Endothelial cell of umbilical vein (primary cell): ENCODE data around the gene SPCS3. TPM values are rescaled to one million over a fixed set of nuclear protein-coding genes. Genes with fewer than 3 reads are reported as not detected.

Source experiments
- BruUV-seq: library from RNA; stranded (reverse); fragments of 400-500 nt; replicated peaks from 2 replicates; lab custom pipeline; 2021; lab: Mats Ljungman, UMichigan
- CTCF ChIA-PET: fragments of 300-600, 350-600 bp; sonication (Branson Sonifier 250); formaldehyde crosslinking; loops from one replicate; lab custom pipeline; 2021; ENCODE audit warnings: antibody characterized with exemption, inconsistent platforms; lab: Charles Lee
- POLR2A ChIA-PET: fragments of 300-600, 350-600 bp; sonication (Branson Sonifier 250); formaldehyde crosslinking; loops from one replicate; lab custom pipeline; 2021; ENCODE audit warnings: antibody characterized with exemption, inconsistent platforms; lab: Charles Lee
- DNase-seq: peaks from one replicate; pipeline ENCODE4 v3.0.0-alpha.2; 2011; ENCODE audit warnings: low read depth, low spot score
- FAIRE-seq: peaks from 2 replicates; lab custom pipeline; 2011; peaks lifted over from hg19 to GRCh38; lab: Jason Lieb, UNC
- H2AFZ ChIP-seq: 2 replicates; pipeline ENCODE4 v1.6.0; 2012; ENCODE audit warnings: low read depth, low read length, control low read depth, inconsistent platforms
- H3K27ac ChIP-seq: 2 replicates; pipeline ENCODE4 v1.5.1; 2011; ENCODE audit warnings: low read depth, mild to moderate bottlenecking, control low read depth, low read length, moderate library complexity; ENCODE audit not compliant: insufficient read depth
- H3K27me3 ChIP-seq, 2 experiments: 2 replicates each; pipeline versions ENCODE4 v1.6.0 to v1.6.1; 2011; ENCODE audit warnings: low read length in 2 of 2, mixed read lengths in 1 of 2; ENCODE audit not compliant: control insufficient read depth in 2 of 2, insufficient read depth in 2 of 2
- H3K36me3 ChIP-seq, 2 experiments: 2 replicates in 1 of 2; 3 replicates in 1 of 2; pipeline ENCODE4 v1.5.1; 2011; ENCODE audit warnings: low read length in 2 of 2, mild to moderate bottlenecking in 1 of 2, moderate library complexity in 1 of 2; ENCODE audit not compliant: control insufficient read depth in 2 of 2, insufficient read depth in 2 of 2; ENCODE audit errors: extremely low read depth in 1 of 2
- H3K4me1 ChIP-seq: 3 replicates; pipeline ENCODE4 v1.5.1; 2011; ENCODE audit warnings: mild to moderate bottlenecking, low read length; ENCODE audit not compliant: control insufficient read depth, insufficient read depth; ENCODE audit errors: extremely low read depth
- H3K4me2 ChIP-seq: 2 replicates; pipeline ENCODE4 v1.6.1; 2011; ENCODE audit warnings: low read length, control low read depth, mixed read lengths; ENCODE audit not compliant: insufficient read depth
- H3K4me3 ChIP-seq, 3 experiments: fragments of 200-600 bp in 1 of 3; sonication (generic), shearing (Covaris generic) in 1 of 3; replicated peaks in 1 of 3; 2 replicates each; pipeline ENCODE4 v1.5.1; 2011 to 2016; ENCODE audit warnings: control low read depth in 3 of 3, low read length in 3 of 3, mild to moderate bottlenecking in 2 of 3, inconsistent platforms in 1 of 3, low read depth in 1 of 3, moderate library complexity in 1 of 3; ENCODE audit not compliant: insufficient read depth in 1 of 3
- H3K79me2 ChIP-seq: 2 replicates; pipeline ENCODE4 v1.6.0; 2012; ENCODE audit warnings: low read length, inconsistent platforms; ENCODE audit not compliant: control insufficient read depth, insufficient read depth
- H3K9ac ChIP-seq: replicated peaks from 2 replicates; pipeline ENCODE3; 2011; ENCODE audit warnings: low read length, control low read depth; ENCODE audit not compliant: insufficient read depth; ENCODE audit errors: extremely low read depth
- H3K9me1 ChIP-seq: replicated peaks from 3 replicates; pipeline ENCODE4 v1.6.0; 2011; ENCODE audit warnings: mild to moderate bottlenecking, low read length; ENCODE audit not compliant: control insufficient read depth, insufficient read depth; ENCODE audit errors: extremely low read depth
- H3K9me3 ChIP-seq: replicated peaks from 2 replicates; pipeline ENCODE4 v1.5.1; 2012; ENCODE audit warnings: low read length, inconsistent platforms; ENCODE audit not compliant: control insufficient read depth, insufficient read depth
- H4K20me1 ChIP-seq: replicated peaks from 2 replicates; pipeline ENCODE3; 2011; ENCODE audit warnings: mild to moderate bottlenecking, low read length; ENCODE audit not compliant: control insufficient read depth, insufficient read depth; ENCODE audit errors: extremely low read depth
- EZH2 ChIP-seq: IDR thresholded peaks from 2 replicates; pipeline ENCODE4 v1.6.1; 2012; ENCODE audit warnings: borderline replicate concordance, low read depth, mild to moderate bottlenecking, moderate library complexity, low read length, inconsistent platforms; ENCODE audit not compliant: severe bottlenecking
- FOS ChIP-seq: IDR thresholded peaks from 2 replicates; pipeline ENCODE4 v1.6.1; 2011; ENCODE audit warnings: mild to moderate bottlenecking, low read length, moderate library complexity, borderline replicate concordance; ENCODE audit not compliant: insufficient read depth
- JUN ChIP-seq: IDR thresholded peaks from 2 replicates; pipeline ENCODE4 v1.6.1; 2011; ENCODE audit warnings: borderline replicate concordance, low read depth; ENCODE audit not compliant: insufficient read length, insufficient read depth
- MYC ChIP-seq: IDR thresholded peaks from one replicate; pipeline ENCODE4 v1.6.1; 2011; ENCODE audit warnings: mild to moderate bottlenecking, low read depth, low read length
- POLR2A ChIP-seq: IDR thresholded peaks from 2 replicates; pipeline ENCODE4 v1.6.1; 2012; ENCODE audit warnings: low read depth, mild to moderate bottlenecking, control low read depth, low read length
- POLR2AphosphoS5 ChIP-seq: IDR thresholded peaks from 2 replicates; pipeline ENCODE4 v1.6.1; 2012; ENCODE audit warnings: low read depth, mild to moderate bottlenecking, control low read depth, low read length, moderate library complexity; ENCODE audit not compliant: insufficient read depth
- dilution Hi-C: fragments of 300-500 bp; cut with MboI; formaldehyde crosslinking; loops from one replicate; pipeline ENCODE4 v1.15.0; 2019; ENCODE audit warnings: low sequenced_read_pairs; ENCODE audit not compliant: extremely low pct_ligation_motif_present
- intact Hi-C: fragments of 100-400 bp; cut with micrococcal nuclease; formaldehyde crosslinking; loops from one replicate; pipeline ENCODE4 v1.10.0; 2022
- polyA plus RNA-seq, 4 experiments: library from polyadenylated mRNA; depleted of rRNA in 3 of 4; stranded (reverse) in 3 of 4; unstranded in 1 of 4; fragments of >200 nt; gene quantifications; 2 replicates each; pipeline versions ENCODE4 v1.2.1 to v1.2.3, GENCODE V29; 2011 to 2012; ENCODE audit warnings: missing spikeins in 1 of 4
- total RNA-seq: library from RNA; stranded (reverse); gene quantifications from 2 replicates; pipeline ENCODE4 v1.2.3, GENCODE V29; 2021
- TF ChIP-seq, protein P1 (sequence below), 2 donors: IDR thresholded peaks; 1 replicate in 1 of 2; 2 replicates in 1 of 2; pipeline ENCODE4 v1.5.1; 2011; ENCODE audit warnings: low read length in 2 of 2, mild to moderate bottlenecking in 2 of 2, moderate library complexity in 2 of 2, control low read depth in 1 of 2, inconsistent platforms in 1 of 2, low read depth in 1 of 2; ENCODE audit not compliant: insufficient read depth in 1 of 2; ENCODE audit errors: extremely low read depth in 1 of 2

Gene SPCS3
- total and polyA plus RNA-seq, 2 donors (not counting 3 experiments of a cell fraction or from before 2014, with no cell fraction given), result 36.4 to 183 TPM

DNA sequence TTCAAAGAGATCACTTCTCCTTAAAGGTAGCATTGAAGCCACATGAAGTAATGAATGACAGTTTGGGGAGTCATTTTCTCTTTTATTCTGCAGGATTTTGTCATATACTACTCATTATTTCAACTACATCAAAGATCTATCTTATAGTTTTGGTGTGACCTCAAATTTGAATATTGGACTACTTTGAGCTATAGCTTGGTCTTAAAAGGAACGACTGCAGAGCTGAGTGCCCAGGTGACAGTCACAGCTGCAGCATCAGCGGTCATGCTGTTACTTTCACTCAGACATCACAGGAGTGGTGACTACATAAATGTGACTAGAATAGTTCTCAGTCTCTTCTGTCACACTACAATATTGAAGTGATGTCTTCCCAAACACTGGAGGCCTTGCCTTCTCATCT, 10.7 kb upstream of the SPCS3 start:
- Histone ChIP-seq H3K9me3 (no peaks in the 10 kb centered on the region), H3K27ac (no peak overlapping the region), H3K4me1 (no peaks in the 10 kb centered on the region), H3K27me3 (peaks cover 0 to 4% of the 10 kb centered on the region in 2 experiments), H3K79me2 (no peaks in the 10 kb centered on the region), H3K4me3 (no peak overlapping the region), H3K9ac (no peak overlapping the region), H3K9me1 (no peaks in the 10 kb centered on the region), H3K4me2 (no peak overlapping the region), H3K36me3 (no peaks in the 10 kb centered on the region), H4K20me1 (no peaks in the 10 kb centered on the region), H2AFZ (no peak overlapping the region)
- intact Hi-C loops, result no loop called here
- dilution Hi-C loops, result no loop called here
- ChIA-PET CTCF (interaction anchor here (2.1 kb wide), 1 partner anchor 32 kb away, joined by 6 read pairs; no protein-coding TSS in a partner anchor), POLR2A (no interaction called here)
- no TSS peak for BruUV-seq
- no peak for TF ChIP-seq EZH2
- TF ChIP-seq JUN, result no peak
- no peak for TF ChIP-seq FOS
- DNase-seq (no peak), FAIRE-seq (no peak)

DNA sequence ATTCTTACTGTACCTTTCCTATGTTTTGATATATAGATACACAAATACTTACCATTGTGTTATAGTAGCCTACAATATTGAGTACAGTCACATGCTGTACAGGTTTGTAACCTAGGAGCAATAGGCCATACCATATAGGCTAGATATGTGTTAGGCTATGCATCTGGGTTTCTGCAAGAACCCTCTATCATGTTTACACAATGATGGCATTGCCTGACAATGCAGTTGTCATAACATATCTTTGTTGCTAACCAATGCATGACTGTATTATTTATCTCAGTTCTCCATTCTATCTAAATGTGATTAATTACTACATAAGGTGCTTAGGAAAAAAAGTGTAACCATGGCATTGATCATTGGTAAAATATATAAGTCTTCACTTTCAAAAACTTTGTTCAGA, 10.0 kb upstream of the SPCS3 start:
- Histone ChIP-seq H3K9me1 (no peaks in the 10 kb centered on the region), H3K4me3 (no peak overlapping the region), H3K27me3 (peaks cover 0 to 4% of the 10 kb centered on the region in 2 experiments), H3K4me2 (no peak overlapping the region), H3K9ac (no peak overlapping the region), H3K27ac (no peak overlapping the region), H3K4me1 (no peaks in the 10 kb centered on the region), H2AFZ (no peak overlapping the region), H4K20me1 (no peaks in the 10 kb centered on the region), H3K9me3 (no peaks in the 10 kb centered on the region), H3K36me3 (no peaks in the 10 kb centered on the region), H3K79me2 (no peaks in the 10 kb centered on the region)
- CTCF ChIA-PET, result interaction anchor here (2.1 kb wide), 1 partner anchor 31 kb away, joined by 6 read pairs; no protein-coding TSS in a partner anchor
- POLR2A ChIA-PET, result no interaction called here
- TF ChIP-seq EZH2 (no peak), FOS (no peak), JUN (no peak), POLR2AphosphoS5 (no peak), MYC (no peak), POLR2A (no peak)
- TF ChIP-seq, protein P1, sequence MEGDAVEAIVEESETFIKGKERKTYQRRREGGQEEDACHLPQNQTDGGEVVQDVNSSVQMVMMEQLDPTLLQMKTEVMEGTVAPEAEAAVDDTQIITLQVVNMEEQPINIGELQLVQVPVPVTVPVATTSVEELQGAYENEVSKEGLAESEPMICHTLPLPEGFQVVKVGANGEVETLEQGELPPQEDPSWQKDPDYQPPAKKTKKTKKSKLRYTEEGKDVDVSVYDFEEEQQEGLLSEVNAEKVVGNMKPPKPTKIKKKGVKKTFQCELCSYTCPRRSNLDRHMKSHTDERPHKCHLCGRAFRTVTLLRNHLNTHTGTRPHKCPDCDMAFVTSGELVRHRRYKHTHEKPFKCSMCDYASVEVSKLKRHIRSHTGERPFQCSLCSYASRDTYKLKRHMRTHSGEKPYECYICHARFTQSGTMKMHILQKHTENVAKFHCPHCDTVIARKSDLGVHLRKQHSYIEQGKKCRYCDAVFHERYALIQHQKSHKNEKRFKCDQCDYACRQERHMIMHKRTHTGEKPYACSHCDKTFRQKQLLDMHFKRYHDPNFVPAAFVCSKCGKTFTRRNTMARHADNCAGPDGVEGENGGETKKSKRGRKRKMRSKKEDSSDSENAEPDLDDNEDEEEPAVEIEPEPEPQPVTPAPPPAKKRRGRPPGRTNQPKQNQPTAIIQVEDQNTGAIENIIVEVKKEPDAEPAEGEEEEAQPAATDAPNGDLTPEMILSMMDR (IDR thresholded peaks at IDR 0.05; ENCODE audit: extremely low read depth in 1 of 2, insufficient read depth in 1 of 2, low read depth in 1 of 2, low read length in 2 of 2), result no peak
- dilution Hi-C loops, result no loop called here
- FAIRE-seq (no peak), DNase-seq (no peak)
- BruUV-seq, result no TSS peak
- intact Hi-C loops, result no loop called here
